Measurements from ENCODE around the gene SPECC1. TPM values are rescaled to one million over a fixed set of nuclear protein-coding genes. Genes with fewer than 3 reads are reported as not detected.

Gene SPECC1
- total and polyA plus RNA-seq, 2 donors (not counting 3 experiments of a cell fraction or from before 2014, with no cell fraction given), result 5.3 to 20.4 TPM

GRCh38 chr17:20153231-20153630 lies 144.1 kb downstream of the SPECC1 start:
- peaks cover 7% of the 10 kb centered on the region for H3K4me1 ChIP-seq (ENCODE audit: control insufficient read depth, extremely low read depth, insufficient read depth, low read length)
- no peak overlapping the region for H2AFZ ChIP-seq (ENCODE audit: low read depth, low read length)
- DNase-seq (ENCODE audit: low read depth, low spot score) (no peak), FAIRE-seq (no peak)
- H3K4me3 ChIP-seq (replicated peaks in 1 of 3; ENCODE audit: insufficient read depth in 1 of 3, low read depth in 1 of 3, low read length in 3 of 3), result no peak overlapping the region
- H4K20me1 ChIP-seq (replicated peaks; ENCODE audit: control insufficient read depth, extremely low read depth, insufficient read depth, low read length), result no peaks in the 10 kb centered on the region
- H3K79me2 ChIP-seq (ENCODE audit: control insufficient read depth, insufficient read depth, low read length), result no peaks in the 10 kb centered on the region
- TF ChIP-seq MAX (IDR thresholded peaks at IDR 0.05; ENCODE audit: insufficient read depth, insufficient read length), result no peak
- H3K27me3 ChIP-seq (ENCODE audit: control insufficient read depth in 2 of 2, insufficient read depth in 2 of 2, low read length in 2 of 2), result peaks cover 4 to 11% of the 10 kb centered on the region in 2 experiments
- ChIA-PET POLR2A (no interaction called here), CTCF (interaction anchor here (1.0 kb wide), 1 partner anchor 73 kb away, joined by 3 read pairs; no protein-coding TSS in a partner anchor)
- no peak overlapping the region for H3K9ac ChIP-seq (replicated peaks; ENCODE audit: extremely low read depth, insufficient read depth, low read length)
- intact Hi-C loops (cut with micrococcal nuclease), result loop anchor here (10.0 kb wide), 1 partner anchor 1402 kb away; no protein-coding TSS in a partner anchor
- H3K9me3 ChIP-seq (replicated peaks; ENCODE audit: control insufficient read depth, insufficient read depth, low read length), result no peaks in the 10 kb centered on the region
- no peak overlapping the region for H3K27ac ChIP-seq (ENCODE audit: insufficient read depth, low read depth, low read length)
- no TSS peak for BruUV-seq (replicated peaks)
- H3K36me3 ChIP-seq (ENCODE audit: control insufficient read depth in 2 of 2, extremely low read depth in 1 of 2, insufficient read depth in 2 of 2, low read length in 2 of 2), result no peaks in the 10 kb centered on the region
- no peak overlapping the region for H3K4me2 ChIP-seq (ENCODE audit: insufficient read depth, low read length)
- no peaks in the 10 kb centered on the region for H3K9me1 ChIP-seq (replicated peaks; ENCODE audit: control insufficient read depth, extremely low read depth, insufficient read depth, low read length)
- dilution Hi-C loops (cut with MboI; ENCODE audit: extremely low pct_ligation_motif_present, low sequenced_read_pairs), result no loop called here

GRCh38 chr17:20154286-20155000 lies 145.3 kb downstream of the SPECC1 start:
- Histone ChIP-seq H3K79me2 (ENCODE audit: control insufficient read depth, insufficient read depth, low read length) (no peaks in the 10 kb centered on the region), H4K20me1 (replicated peaks; ENCODE audit: control insufficient read depth, extremely low read depth, insufficient read depth, low read length) (no peaks in the 10 kb centered on the region), H3K27ac (ENCODE audit: insufficient read depth, low read depth, low read length) (no peak overlapping the region), H3K4me1 (ENCODE audit: control insufficient read depth, extremely low read depth, insufficient read depth, low read length) (peaks cover 7% of the 10 kb centered on the region), H3K27me3 (ENCODE audit: control insufficient read depth in 2 of 2, insufficient read depth in 2 of 2, low read length in 2 of 2) (peaks cover 0 to 9% of the 10 kb centered on the region in 2 experiments), H3K9ac (replicated peaks; ENCODE audit: extremely low read depth, insufficient read depth, low read length) (no peak overlapping the region), H3K9me3 (replicated peaks; ENCODE audit: control insufficient read depth, insufficient read depth, low read length) (no peaks in the 10 kb centered on the region), H3K9me1 (replicated peaks; ENCODE audit: control insufficient read depth, extremely low read depth, insufficient read depth, low read length) (no peaks in the 10 kb centered on the region), H3K4me3 (replicated peaks in 1 of 3; ENCODE audit: insufficient read depth in 1 of 3, low read depth in 1 of 3, low read length in 3 of 3) (no peak overlapping the region), H2AFZ (ENCODE audit: low read depth, low read length) (no peak overlapping the region), H3K4me2 (ENCODE audit: insufficient read depth, low read length) (no peak overlapping the region), H3K36me3 (ENCODE audit: control insufficient read depth in 2 of 2, extremely low read depth in 1 of 2, insufficient read depth in 2 of 2, low read length in 2 of 2) (no peaks in the 10 kb centered on the region)
- dilution Hi-C loops (cut with MboI; ENCODE audit: extremely low pct_ligation_motif_present, low sequenced_read_pairs) (no loop called here), intact Hi-C loops (cut with micrococcal nuclease) (loop anchor here (10.0 kb wide), 1 partner anchor 1400 kb away; no protein-coding TSS in a partner anchor)
- no peak for TF ChIP-seq FOS (IDR thresholded peaks at IDR 0.05; ENCODE audit: borderline replicate concordance, insufficient read depth, low read length)
- no peak for TF ChIP-seq GATA2 (IDR thresholded peaks at IDR 0.05; ENCODE audit: insufficient read depth, insufficient read length, low read depth, low read length)
- TF ChIP-seq POLR2AphosphoS5 (IDR thresholded peaks at IDR 0.05; ENCODE audit: insufficient read depth, low read depth, low read length), result no peak
- no peak for TF ChIP-seq POLR2A (IDR thresholded peaks at IDR 0.05; ENCODE audit: low read depth, low read length)
- no peak for TF ChIP-seq CTCF (IDR thresholded peaks at IDR 0.05; ENCODE audit: extremely low read depth in 1 of 2, insufficient read depth in 1 of 2, low read depth in 1 of 2, low read length in 2 of 2)
- TF ChIP-seq JUN (IDR thresholded peaks at IDR 0.05; ENCODE audit: borderline replicate concordance, insufficient read depth, insufficient read length, low read depth), result no peak
- TF ChIP-seq MYC (IDR thresholded peaks at IDR 0.05; ENCODE audit: low read depth, low read length), result no peak
- TF ChIP-seq MAX (IDR thresholded peaks at IDR 0.05; ENCODE audit: insufficient read depth, insufficient read length), result no peak
- TF ChIP-seq EZH2 (IDR thresholded peaks at IDR 0.05; ENCODE audit: borderline replicate concordance, low read depth, low read length, severe bottlenecking), result no peak
- BruUV-seq (replicated peaks), result no TSS peak
- DNase-seq (ENCODE audit: low read depth, low spot score) (no peak), FAIRE-seq (no peak)
- ChIA-PET POLR2A (no interaction called here), CTCF (no interaction called here)
